ENCODE measurements around the gene INPP4B. TPM values are rescaled to one million over a fixed set of nuclear protein-coding genes. Genes with fewer than 3 reads are reported as not detected.

The INPP4B gene
- total and polyA plus RNA-seq, 9 donors, result 1.7 to 14.7 (median 10.7) TPM

GRCh38 chr4:142284402-142285221, 561.5 kb downstream of the INPP4B start:
- TF ChIP-seq EP300 (IDR thresholded peaks at IDR 0.05), result no peak
- no peak for TF ChIP-seq CTCF (IDR thresholded peaks at IDR 0.05)
- no peak for TF ChIP-seq POLR2A (IDR thresholded peaks at IDR 0.05)
- Histone ChIP-seq H3K4me1 (ENCODE audit: insufficient read depth) (no peaks in the 10 kb centered on the region), H3K4me3 (no peak overlapping the region), H3K36me3 (no peaks in the 10 kb centered on the region), H3K9me3 (no peaks in the 10 kb centered on the region), H3K27ac (no peak overlapping the region), H3K27me3 (no peaks in the 10 kb centered on the region)
- 91 to 92% (median 92%) methylated on average over 9 of the region's 9 CpGs for WGBS, 3 donors
- intact Hi-C loops (cut with DNase I), result no loop called here
- no peak for DNase-seq

- intact Hi-C loops (cut with DNase I), result no loop called here
- DNase-seq, result no peak
- no peak for TF ChIP-seq CTCF (IDR thresholded peaks at IDR 0.05)
- TF ChIP-seq POLR2A (IDR thresholded peaks at IDR 0.05), result no peak
- no peak for TF ChIP-seq EP300 (IDR thresholded peaks at IDR 0.05)
- Histone ChIP-seq H3K27me3 (no peaks in the 10 kb centered on the region), H3K4me3 (no peak overlapping the region), H3K4me1 (ENCODE audit: insufficient read depth) (no peaks in the 10 kb centered on the region), H3K36me3 (no peaks in the 10 kb centered on the region), H3K27ac (no peak overlapping the region), H3K9me3 (no peaks in the 10 kb centered on the region)
- 18 to 46% (median 34%) methylated on average over 2 of the region's 2 CpGs for WGBS, 3 donors
These were observed 563.1 kb downstream of the INPP4B start for GRCh38 chr4:142282870-142283431.

- WGBS, 3 donors, result 92 to 95% (median 92%) methylated on average over 1 of the region's 1 CpG
- TF ChIP-seq POLR2A (IDR thresholded peaks at IDR 0.05) (no peak), EP300 (IDR thresholded peaks at IDR 0.05) (no peak), CTCF (IDR thresholded peaks at IDR 0.05) (no peak)
- no peaks in the 10 kb centered on the region for H3K4me1 ChIP-seq (ENCODE audit: insufficient read depth)
- no peak overlapping the region for H3K4me3 ChIP-seq
- intact Hi-C loops (cut with DNase I), result no loop called here
- DNase-seq, result no peak
- no peak overlapping the region for H3K27ac ChIP-seq
- H3K36me3 ChIP-seq, result no peaks in the 10 kb centered on the region
- H3K9me3 ChIP-seq, result no peaks in the 10 kb centered on the region
- no peaks in the 10 kb centered on the region for H3K27me3 ChIP-seq
These were observed 564.1 kb downstream of the INPP4B start for GRCh38 chr4:142281999-142282398.

- TF ChIP-seq CTCF (IDR thresholded peaks at IDR 0.05) (no peak), POLR2A (IDR thresholded peaks at IDR 0.05) (no peak), EP300 (IDR thresholded peaks at IDR 0.05) (no peak)
- Histone ChIP-seq H3K4me3 (no peak overlapping the region), H3K9me3 (no peaks in the 10 kb centered on the region), H3K27ac (no peak overlapping the region), H3K27me3 (no peaks in the 10 kb centered on the region), H3K4me1 (ENCODE audit: insufficient read depth) (no peaks in the 10 kb centered on the region), H3K36me3 (no peaks in the 10 kb centered on the region)
- DNase-seq, result no peak
- intact Hi-C loops (cut with DNase I), result no loop called here
These were observed 567.4 kb downstream of the INPP4B start for GRCh38 chr4:142278663-142279062.

Measured in ovary (tissue), 9 donors.